GM18873 (cell line): ENCODE measurements around the gene TMEM154.

Experiments used
- ATAC-seq: cut with Tn5 transposase; IDR thresholded peaks from one replicate; pipeline ENCODE4 v1.9.1; 2021; ENCODE audit warnings: mild to moderate bottlenecking, moderate library complexity, moderate number of reproducible peaks; ENCODE audit not compliant: unreplicated experiment, low FRiP score

Gene TMEM154

GRCh38 chr4:152573861-152574260 is 105.9 kb downstream of the TMEM154 start:
- no peak for ATAC-seq

DNA sequence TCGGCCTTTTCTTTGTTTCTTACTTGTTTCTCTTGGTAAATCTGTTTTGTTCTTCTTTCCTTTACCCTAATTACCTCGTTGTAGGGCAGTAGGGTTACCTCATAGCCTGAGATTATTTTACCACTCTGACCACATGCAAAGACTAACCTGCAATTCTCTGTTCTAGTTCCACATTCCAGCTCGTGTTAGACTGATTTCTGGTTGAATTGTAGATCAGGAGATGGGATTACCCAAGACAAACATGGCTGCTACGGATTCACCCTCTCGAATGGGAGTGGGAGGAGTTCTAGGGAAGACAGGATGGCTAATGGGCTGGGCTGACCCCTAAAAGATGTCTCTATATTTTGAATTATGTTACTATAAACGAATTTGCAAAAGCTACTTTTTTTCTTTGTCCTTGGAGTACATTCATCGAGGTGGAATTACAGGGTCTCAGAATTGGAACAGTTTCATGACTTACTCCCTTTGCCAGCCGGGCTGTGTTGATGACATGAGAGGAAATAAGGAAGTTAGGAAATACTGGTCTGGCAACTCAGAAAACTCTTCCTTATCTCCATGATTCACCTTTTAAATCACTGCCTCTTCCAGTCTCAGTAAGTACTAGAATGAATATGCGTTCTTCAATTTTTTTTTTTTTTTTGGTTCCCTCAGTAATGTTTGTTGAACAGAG is 107.2 kb downstream of the TMEM154 start:
- no peak for ATAC-seq

DNA sequence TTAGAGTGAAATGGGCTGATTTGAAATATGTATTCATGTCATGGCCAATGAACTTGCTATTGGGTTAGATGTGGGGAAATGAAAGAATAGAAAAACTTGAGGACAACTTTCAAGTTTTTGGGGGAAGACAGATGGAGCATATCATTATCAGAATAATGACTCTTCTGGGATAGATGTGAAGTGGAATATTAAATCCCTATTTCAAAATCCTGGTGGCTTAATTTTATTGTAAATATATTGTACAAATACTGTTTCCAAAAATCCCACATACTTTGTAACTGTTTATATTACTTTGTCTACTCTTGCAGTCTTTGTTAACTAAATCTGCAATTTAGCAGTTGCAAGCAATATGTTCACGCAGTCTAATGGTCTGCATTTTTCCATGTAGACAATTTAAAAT is 108.0 kb downstream of the TMEM154 start:
- no peak for ATAC-seq

GRCh38 chr4:152571296-152571695 is 108.5 kb downstream of the TMEM154 start:
- no peak for ATAC-seq
